Adrenal gland (tissue), 12 donors: ENCODE results near the gene SIGLEC7. TPM values are rescaled to one million over a fixed set of nuclear protein-coding genes. Genes with fewer than 3 reads are reported as not detected.
A peak's percentile ranks its signal among the peaks of the same experiment; 100 is the strongest.

Experiments
- DNase-seq, 7 donors: peaks; one replicate each; pipeline ENCODE4 v3.0.0-alpha.2; 2019 to 2020
- H3K27ac ChIP-seq, 5 donors: fragments of 200-600 bp; sonication (generic) in 4 of 5; 1 replicate in 3 of 5; 2 replicates in 2 of 5; pipeline versions ENCODE4 v1.5.1 to v1.8.0; 2016 to 2020; ENCODE audit warnings: mild to moderate bottlenecking in 1 of 5
- H3K27me3 ChIP-seq: fragments of 200-600 bp; 2 replicates; pipeline ENCODE4 v1.8.0; 2021
- H3K36me3 ChIP-seq, 2 donors: fragments of 200-600 bp; replicated peaks in 1 of 2; 1 replicate in 1 of 2; 2 replicates in 1 of 2; pipeline versions ENCODE4 v1.5.1 to v1.8.0; 2018 to 2022
- H3K4me1 ChIP-seq, 2 donors: fragments of 200-600 bp; replicated peaks in 1 of 2; 1 replicate in 1 of 2; 2 replicates in 1 of 2; pipeline versions ENCODE4 v1.5.1 to v1.8.0; 2018 to 2021
- H3K4me3 ChIP-seq, 4 donors: fragments of 200-600 bp; sonication (generic) in 3 of 4; one replicate each; pipeline ENCODE4 v1.5.1; 2016 to 2018
- H3K9me3 ChIP-seq, 3 donors: fragments of 200-600 bp; sonication (generic) in 1 of 3; replicated peaks in 1 of 3; 1 replicate in 2 of 3; 2 replicates in 1 of 3; pipeline versions ENCODE4 v1.5.1 to v1.8.0; 2016 to 2021
- POLR2A ChIP-seq, 2 donors: fragments of 450-650 bp; IDR thresholded peaks; one replicate each; pipeline ENCODE4 v1.6.1; 2017; ENCODE audit warnings: antibody characterized with exemption in 2 of 2, mild to moderate bottlenecking in 2 of 2, moderate library complexity in 1 of 2
- WGBS, 4 donors: extraction: QIAGEN DNeasy Blood & Tissue Kit in 2 of 4; methylation state at CpG; one replicate each; pipeline versions ENCODE4 v1.1.5 to v1.1.7; 2013 to 2017; 5-methylcytosine and 5-hydroxymethylcytosine counted together
- intact Hi-C, 2 donors: fragments of 100-400 bp; cut with DNase I; formaldehyde crosslinking; loops; one replicate each; pipeline versions ENCODE4 v1.14.1 to v1.15.0; 2022 to 2023
- polyA plus RNA-seq, 3 donors: library from polyadenylated mRNA; stranded (reverse); fragments of 200-250 nt in 2 of 3; fragments of 350-450 nt in 1 of 3; fragmentation: Illumina TruSeq in 1 of 3; extraction: RNeasy Lipid Tissue Mini Kit (QIAGEN cat#74804) in 1 of 3; gene quantifications; one replicate each; pipeline ENCODE4 v1.2.3, GENCODE V29; 2013 to 2014
- total RNA-seq, 9 donors: library from RNA; depleted of rRNA in 4 of 9; stranded (reverse); fragments of >200 nt in 4 of 9; fragments of 120-200 nt in 1 of 9; fragmentation: NEBNext Ultra II Directional in 1 of 9; extraction: Animal tissue kit (Norgen Biotek cat#: 25700) in 1 of 9; gene quantifications; one replicate each; pipeline versions ENCODE4 v1.1.0 to v1.2.4, GENCODE V29; 2013 to 2023
- TF ChIP-seq, protein P1 (sequence below), 6 experiments: fragments of 450-650 bp in 4 of 6; fragments of 200-600 bp in 2 of 6; sonication (generic) in 1 of 6; IDR thresholded peaks; 1 replicate in 5 of 6; 2 replicates in 1 of 6; pipeline versions ENCODE4 v1.5.1 to v1.8.0; 2016 to 2021; ENCODE audit warnings: antibody characterized with exemption in 6 of 6, mild to moderate bottlenecking in 2 of 6, moderate library complexity in 1 of 6
- donor health status: healthy with polysubstance abuse.
- donor health status: Bipolar disorder and iron deficiency.
- donor health status: DM: yes; HTN: yes; CAD: no.
- donor health status: DM: no; HTN: no; CAD: no.
- donor health status: DM: no; HTN: no; CAD: no.
- donor health status: DM: yes; HTN: yes; CAD: no.

SIGLEC7 gene
- total and polyA plus RNA-seq, 12 donors, result 1.00 to 13.1 (median 7.4) TPM

DNA sequence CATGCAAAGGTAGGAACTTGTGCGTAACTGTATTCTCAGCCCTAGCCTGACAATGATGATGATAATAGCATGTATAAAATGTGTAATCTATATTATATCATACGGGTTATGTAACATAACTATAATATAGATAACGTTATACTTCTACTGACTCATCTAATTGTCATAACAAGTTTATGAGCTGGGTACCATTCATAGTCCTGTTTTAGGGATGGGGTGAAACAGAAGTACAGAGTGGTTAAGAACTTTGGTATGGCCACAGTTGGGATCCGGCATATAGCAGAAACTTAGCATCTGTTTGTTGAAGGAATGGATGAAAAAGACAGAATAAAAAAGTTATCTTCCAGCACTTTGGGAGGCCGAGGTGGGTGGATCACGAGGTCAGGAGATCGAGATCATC is 39.1 kb upstream of the SIGLEC7 start:
- H3K36me3 ChIP-seq, result peaks cover 0 to 19% of the 10 kb centered on the region in 2 donors
- 91 to 94% (median 92%) methylated on average over 7 of the region's 7 CpGs for WGBS, 4 donors

GRCh38 chr19:51103926-51104341 is 38.2 kb upstream of the SIGLEC7 start:
- no peaks in the 10 kb centered on the region for H3K9me3 ChIP-seq
- H3K4me1 ChIP-seq, result peaks cover 9 to 23% of the 10 kb centered on the region in 2 donors
- TF ChIP-seq, protein P1, sequence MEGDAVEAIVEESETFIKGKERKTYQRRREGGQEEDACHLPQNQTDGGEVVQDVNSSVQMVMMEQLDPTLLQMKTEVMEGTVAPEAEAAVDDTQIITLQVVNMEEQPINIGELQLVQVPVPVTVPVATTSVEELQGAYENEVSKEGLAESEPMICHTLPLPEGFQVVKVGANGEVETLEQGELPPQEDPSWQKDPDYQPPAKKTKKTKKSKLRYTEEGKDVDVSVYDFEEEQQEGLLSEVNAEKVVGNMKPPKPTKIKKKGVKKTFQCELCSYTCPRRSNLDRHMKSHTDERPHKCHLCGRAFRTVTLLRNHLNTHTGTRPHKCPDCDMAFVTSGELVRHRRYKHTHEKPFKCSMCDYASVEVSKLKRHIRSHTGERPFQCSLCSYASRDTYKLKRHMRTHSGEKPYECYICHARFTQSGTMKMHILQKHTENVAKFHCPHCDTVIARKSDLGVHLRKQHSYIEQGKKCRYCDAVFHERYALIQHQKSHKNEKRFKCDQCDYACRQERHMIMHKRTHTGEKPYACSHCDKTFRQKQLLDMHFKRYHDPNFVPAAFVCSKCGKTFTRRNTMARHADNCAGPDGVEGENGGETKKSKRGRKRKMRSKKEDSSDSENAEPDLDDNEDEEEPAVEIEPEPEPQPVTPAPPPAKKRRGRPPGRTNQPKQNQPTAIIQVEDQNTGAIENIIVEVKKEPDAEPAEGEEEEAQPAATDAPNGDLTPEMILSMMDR (IDR thresholded peaks at IDR 0.05), result no peak
- no peak for TF ChIP-seq POLR2A (IDR thresholded peaks at IDR 0.05)
- no peaks in the 10 kb centered on the region for H3K27me3 ChIP-seq
- no peak overlapping the region for H3K27ac ChIP-seq
- DNase-seq, result no peak
- H3K36me3 ChIP-seq, result peaks cover 0 to 19% of the 10 kb centered on the region in 2 donors
- 80 to 100% (median 85%) methylated on average over 3 to 49 of the region's 49 CpGs for WGBS, 4 donors
- intact Hi-C loops, result no loop called here
- H3K4me3 ChIP-seq, result no peak overlapping the region

More for the DNA sequence above, 39.1 kb upstream of the SIGLEC7 start:
- intact Hi-C loops, result no loop called here
- H3K4me3 ChIP-seq, result no peak overlapping the region
- DNase-seq, result no peak
- no peaks in the 10 kb centered on the region for H3K27me3 ChIP-seq
- peaks cover 9 to 20% of the 10 kb centered on the region in 2 donors for H3K4me1 ChIP-seq
- TF ChIP-seq, protein P1 (IDR thresholded peaks at IDR 0.05), result no peak
- TF ChIP-seq POLR2A (IDR thresholded peaks at IDR 0.05), result no peak
- no peak overlapping the region for H3K27ac ChIP-seq
- no peaks in the 10 kb centered on the region for H3K9me3 ChIP-seq

GRCh38 chr19:51107406-51108065 is 34.6 kb upstream of the SIGLEC7 start:
- DNase-seq, result peak in 1 of 7 donors; percentile 39
- peak overlapping the region; percentile 10 to 72 (median 49) for H3K27ac ChIP-seq
- WGBS, 4 donors, result 9 to 22% (median 10%) methylated on average over 13 to 18 of the region's 18 CpGs

GRCh38 chr19:51108066-51108804 is 33.9 kb upstream of the SIGLEC7 start, which contains the start of gene CTU1:
CTU1 (minus strand) TSS chr19:51108409; CDS start chr19:51104569, 3,840 bp downstream.
- Histone ChIP-seq H3K36me3 (peaks cover 0 to 7% of the 10 kb centered on the region in 2 donors), H3K27me3 (no peaks in the 10 kb centered on the region), H3K9me3 (no peaks in the 10 kb centered on the region), H3K4me1 (peaks cover 9 to 13% of the 10 kb centered on the region in 2 donors), H3K4me3 (peak within 1 kb of the TSS; percentile 64 to 84 (median 69)), H3K27ac (peak within 1 kb of the TSS; percentile 10 to 72 (median 49))
- intact Hi-C loops, result no loop called here
- WGBS, 4 donors, result 0 to 1% (median 0%) methylated on average over 32 to 43 of the region's 43 CpGs
- TF ChIP-seq, protein P1 (IDR thresholded peaks at IDR 0.05), result peak in 5 of 6 experiments; percentile 11 to 63 (median 38)
- peak in 1 of 2 donors; percentile 59 for TF ChIP-seq POLR2A (IDR thresholded peaks at IDR 0.05)
- DNase-seq, result peak; percentile 99

More at GRCh38 chr19:51107406-51108065, 34.6 kb upstream of the SIGLEC7 start:
- Histone ChIP-seq H3K4me3 (peak overlapping the region; percentile 64 to 84 (median 69)), H3K36me3 (peaks cover 0 to 13% of the 10 kb centered on the region in 2 donors), H3K4me1 (peaks cover 9 to 13% of the 10 kb centered on the region in 2 donors), H3K27me3 (no peaks in the 10 kb centered on the region), H3K9me3 (no peaks in the 10 kb centered on the region)
- intact Hi-C loops, result no loop called here
- TF ChIP-seq, protein P1 (IDR thresholded peaks at IDR 0.05), result no peak
- no peak for TF ChIP-seq POLR2A (IDR thresholded peaks at IDR 0.05)
